ENCODE measurements around the gene FHIT.
A peak's percentile ranks its signal among the peaks of the same experiment; 100 is the strongest.

The FHIT gene

DNA sequence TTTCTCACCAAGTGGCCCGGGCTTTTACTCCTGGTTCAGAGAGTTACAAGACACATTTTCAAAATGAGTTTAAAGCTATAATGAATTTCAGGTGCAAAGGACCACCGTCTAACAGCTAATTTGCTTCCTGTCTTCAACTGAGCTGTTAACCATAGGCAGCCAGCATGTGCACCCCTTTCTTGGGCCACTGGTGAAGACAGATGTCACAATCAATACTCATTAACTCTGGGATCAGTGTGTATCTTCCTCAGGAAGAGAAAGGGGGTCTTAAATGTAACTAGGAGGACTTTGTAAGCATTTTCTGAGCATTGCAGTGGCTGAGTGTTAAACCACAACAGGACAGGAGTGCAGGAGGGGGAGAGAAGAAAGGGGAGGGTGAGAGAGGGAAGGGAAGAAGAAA is 1450.8 kb downstream of the FHIT start:
- no peak for DNase-seq

DNA sequence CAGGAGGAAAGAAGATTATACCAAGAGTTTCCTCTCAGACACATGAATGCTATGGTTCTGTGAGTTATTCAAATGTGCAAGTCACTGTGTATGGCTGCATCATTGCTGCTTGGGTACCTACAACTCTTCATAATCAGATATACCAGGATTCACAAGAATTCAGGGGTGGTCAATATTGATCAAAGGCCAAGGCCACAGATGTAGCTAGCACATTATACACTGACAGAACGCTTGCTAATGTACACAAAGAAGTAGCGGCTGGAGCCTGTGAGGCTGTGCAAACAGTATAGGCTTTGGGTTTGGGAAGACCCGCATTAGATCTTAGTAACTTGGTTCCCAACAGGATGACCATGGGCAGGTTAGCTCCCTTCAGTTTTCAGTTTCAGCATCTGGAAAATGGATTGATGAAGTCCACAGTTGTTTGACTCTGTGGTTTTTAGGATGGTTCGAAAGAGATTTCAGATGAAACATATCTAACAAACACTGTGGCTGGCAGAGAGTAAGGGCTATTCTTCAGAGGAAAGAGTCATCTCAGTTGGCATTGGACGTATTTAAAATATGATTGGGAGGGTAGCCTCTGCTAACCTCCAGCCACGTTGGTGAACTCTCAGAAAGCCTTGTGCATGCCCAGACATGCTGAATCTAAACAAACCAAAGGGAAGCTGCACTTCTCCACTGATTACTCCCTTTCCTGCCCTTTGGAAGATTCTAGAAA is 1452.7 kb downstream of the FHIT start:
- DNase-seq: no peak

DNA sequence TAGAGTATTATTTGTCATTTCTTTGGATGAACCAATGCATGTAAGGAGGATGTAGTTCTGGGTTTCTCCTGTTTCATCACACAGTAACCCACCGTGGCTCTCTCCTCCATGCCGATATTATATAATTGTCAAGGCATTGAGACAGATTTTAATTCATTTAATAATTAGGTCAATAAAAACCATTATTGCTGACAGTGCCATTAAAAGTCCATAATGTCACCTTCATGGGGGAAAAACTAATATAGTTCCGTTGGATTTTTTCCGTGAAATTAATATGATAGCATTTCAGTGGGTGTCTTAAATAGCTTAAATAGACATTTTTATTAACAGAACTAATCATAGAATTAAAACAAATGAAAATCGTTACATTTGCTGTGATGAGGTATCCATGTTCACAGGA is 1453.7 kb downstream of the FHIT start:
- no peak for DNase-seq

- DNase-seq: no peak
Measured at GRCh38 chr3:59796456-59796855, 1454.8 kb downstream of the FHIT start.

GRCh38 chr3:59795756-59796155 is 1455.5 kb downstream of the FHIT start:
- no peak for DNase-seq

DNA sequence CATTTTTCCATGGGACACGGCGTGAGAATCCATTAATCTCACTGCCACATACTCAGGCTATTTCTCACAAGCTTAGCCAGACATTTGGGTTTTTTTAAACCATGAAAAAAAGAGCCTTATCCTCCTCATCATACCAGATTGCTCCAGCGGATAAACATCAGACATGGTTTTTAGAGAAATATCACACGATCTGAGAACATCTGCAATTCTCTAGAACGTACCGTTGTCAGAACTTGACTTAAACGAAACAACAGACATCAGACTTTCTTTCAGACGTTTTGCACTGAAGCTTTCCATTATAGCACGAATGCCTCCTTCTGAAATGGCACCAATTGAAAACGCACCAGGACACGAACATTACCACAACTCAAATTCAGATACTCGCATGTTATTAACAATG is 1457.3 kb downstream of the FHIT start:
- no peak for DNase-seq

GRCh38 chr3:59791774-59792308 is 1459.4 kb downstream of the FHIT start:
- DNase-seq: no peak

DNA sequence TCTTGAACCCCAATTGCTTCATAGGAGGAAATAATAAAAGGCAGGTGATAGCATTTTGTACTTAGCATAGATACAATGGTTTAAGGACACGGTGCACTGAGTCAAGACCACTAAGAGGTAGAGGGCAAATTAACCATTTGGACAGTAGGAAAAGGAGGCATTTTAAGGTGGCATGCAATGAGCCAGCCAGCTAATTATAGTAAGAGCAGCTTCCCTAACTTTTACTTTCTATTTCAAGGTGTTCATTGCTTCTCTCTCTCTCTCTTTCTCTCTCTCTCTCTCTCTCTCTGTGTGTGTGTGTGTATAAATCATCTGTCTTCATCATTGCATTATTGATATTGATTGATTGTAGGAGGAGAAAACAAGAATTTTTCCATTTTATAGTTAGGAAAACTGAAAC is 1461.0 kb downstream of the FHIT start:
- DNase-seq: no peak

DNA sequence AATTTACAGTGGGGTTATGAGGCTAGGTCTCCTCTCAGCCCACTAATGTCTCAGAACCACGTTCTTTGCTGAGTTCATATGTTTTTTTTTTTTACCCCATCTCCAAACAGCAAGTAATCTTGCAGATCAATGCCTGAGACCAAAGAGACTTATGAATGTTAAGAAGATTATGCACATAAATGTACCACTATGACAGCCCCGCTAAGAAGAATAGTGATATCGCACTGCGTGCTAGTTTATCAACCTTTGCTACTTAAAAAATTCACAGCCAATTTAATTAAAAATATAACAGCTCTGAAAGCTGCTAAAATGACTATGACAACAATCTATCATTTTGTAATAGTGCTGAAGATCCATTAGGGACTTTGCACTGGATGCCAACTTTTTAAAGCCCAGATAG is 1462.5 kb downstream of the FHIT start:
- no peak for DNase-seq

DNA sequence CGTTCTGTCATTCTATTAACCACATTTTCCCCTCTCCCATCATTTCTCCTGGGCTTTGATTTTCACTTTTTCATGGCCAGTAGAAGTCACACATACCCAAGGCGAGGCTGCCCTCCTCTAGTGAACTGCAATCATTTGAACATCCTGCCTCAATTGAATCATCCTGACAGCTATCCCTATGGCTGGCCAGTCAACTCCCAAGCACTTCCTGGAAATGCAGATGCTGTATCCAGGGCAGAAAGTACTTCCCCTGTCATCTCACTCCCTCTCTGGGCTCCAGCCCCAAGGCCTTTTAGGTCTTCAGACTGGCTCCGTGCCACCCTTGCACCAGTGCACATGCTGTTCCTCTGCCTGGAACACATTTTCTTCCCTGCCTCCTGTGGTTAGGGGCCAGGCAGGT is 1463.1 kb downstream of the FHIT start:
- DNase-seq: no peak

- no peak for DNase-seq
Measured at GRCh38 chr3:59786374-59786773, 1464.9 kb downstream of the FHIT start.

GRCh38 chr3:59784164-59784563 is 1467.1 kb downstream of the FHIT start:
- no peak for DNase-seq

DNA sequence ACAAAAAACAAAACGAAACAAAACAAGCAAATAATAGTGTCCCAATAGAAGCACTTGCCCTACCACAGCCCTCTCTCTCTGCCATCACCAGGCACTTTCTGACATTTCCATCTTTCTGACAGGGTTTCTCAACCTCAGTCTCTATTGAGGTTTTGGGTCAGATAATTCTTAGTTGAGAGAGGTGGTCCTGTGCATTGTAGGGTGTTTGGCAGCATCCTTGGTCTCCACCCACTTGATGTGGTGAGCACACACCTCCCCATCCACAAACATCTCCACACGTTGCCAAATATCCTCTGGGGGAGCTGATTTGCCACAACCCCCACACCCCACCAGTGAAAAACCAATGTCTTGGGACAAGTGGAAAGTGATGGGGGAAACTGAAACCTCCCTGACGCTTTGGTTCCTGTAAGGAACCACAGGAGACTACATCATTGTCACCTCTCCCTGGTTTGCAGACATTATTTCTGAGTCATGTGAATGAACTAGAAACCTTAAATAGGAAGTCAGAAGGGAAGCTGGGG is 1467.7 kb downstream of the FHIT start:
- DNase-seq: no peak

DNA sequence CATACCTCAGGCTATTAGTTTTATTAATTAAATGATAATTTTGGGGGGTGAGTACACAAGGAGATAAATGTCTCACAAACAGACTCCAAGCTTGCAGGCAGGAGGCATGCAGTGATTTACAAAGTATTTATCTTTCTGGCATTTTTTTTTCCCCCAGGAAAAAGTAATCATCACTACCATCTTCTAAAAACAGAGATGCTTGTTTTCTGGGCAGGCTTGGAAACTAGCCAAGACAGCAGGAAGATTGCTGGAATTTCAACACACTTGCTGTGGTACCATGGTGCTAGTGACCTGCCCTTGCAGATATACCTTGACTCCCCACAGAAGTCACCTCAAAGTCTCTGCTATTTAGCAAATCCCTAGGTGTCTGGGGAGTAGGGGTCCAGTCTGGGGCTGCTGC is 1468.6 kb downstream of the FHIT start:
- DNase-seq: no peak

- DNase-seq: no peak
Measured at GRCh38 chr3:59780209-59780608, 1471.0 kb downstream of the FHIT start.

GRCh38 chr3:59779260-59779659 is 1472.0 kb downstream of the FHIT start:
- no peak for DNase-seq

DNA sequence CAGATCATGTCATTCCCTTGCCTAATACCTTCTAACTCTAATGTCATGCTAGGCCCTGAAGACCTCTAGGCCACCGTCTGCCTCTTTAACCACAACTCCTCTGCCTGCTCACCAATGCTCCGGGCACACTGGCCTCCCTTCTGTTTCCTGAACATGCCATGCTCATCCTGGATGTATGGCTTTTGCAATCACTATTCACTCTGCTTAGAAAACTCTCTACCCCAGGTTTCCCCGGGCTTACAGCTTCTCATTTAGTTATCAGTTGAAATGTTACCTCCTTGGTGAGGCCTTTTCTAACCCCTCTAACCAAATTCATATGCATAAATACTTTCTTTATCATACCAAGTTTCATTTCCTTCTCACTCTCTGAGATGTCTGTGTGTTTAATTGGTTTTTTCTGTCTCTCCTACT is 1473.6 kb downstream of the FHIT start:
- DNase-seq: no peak

DNA sequence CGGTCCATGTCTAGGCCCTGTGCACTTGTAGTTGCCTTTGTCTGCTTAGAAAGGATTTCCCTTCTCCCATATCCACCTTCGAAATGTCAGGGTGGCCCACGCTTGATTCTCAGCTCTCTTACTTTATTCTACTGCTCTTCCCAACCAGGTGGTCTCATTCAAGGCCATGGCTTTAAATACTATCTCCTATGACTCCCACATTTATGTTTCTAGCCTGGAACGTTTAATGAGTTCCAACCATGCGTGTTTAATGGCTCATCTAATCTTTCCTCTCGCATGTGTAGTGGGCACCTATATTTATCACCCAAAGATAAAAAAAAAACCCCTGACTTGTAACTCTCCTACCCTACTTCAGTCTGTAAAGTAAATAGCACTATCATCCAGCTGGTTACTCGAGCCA is 1474.2 kb downstream of the FHIT start:
- DNase-seq: no peak

GRCh38 chr3:59775761-59776325 is 1475.4 kb downstream of the FHIT start:
- no peak for DNase-seq

DNA sequence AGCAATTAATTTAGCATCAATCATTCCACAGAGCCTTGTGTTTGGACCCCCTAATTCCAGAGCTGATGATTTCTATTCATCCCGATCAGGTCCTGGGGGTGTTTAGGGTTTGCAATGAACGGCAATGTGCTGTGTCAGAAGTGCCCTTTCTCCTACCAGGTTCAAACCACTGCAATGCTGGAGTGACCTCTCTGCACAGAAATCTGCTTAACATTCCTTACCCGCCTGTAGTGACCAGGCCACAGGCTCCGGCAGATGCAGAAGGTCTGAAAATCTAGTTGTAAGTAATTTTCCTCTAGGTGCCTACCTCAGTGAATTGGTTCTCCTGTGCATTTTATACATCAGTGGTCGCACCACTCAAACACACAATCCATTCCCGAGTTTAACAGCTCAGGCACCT is 1476.1 kb downstream of the FHIT start:
- no peak for DNase-seq

DNA sequence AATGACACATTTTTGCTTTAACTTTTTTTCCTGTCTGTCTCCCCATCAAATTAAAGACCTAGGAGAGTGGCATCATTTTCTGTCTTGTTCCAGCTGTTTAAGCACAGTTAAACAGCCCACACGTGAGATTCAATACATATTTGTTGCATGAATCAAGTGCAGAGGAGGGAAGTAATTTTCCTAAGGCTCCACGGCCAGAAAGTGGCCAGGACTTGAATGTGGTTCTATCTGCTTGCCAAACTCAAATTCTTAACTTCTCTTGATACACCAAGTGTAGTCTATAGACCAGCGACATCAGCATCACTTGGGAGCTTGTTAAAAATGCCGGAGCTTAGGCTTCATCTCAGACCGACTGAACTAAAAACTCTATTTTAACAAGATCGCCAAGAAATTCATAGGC is 1476.6 kb downstream of the FHIT start:
- DNase-seq: no peak

DNA sequence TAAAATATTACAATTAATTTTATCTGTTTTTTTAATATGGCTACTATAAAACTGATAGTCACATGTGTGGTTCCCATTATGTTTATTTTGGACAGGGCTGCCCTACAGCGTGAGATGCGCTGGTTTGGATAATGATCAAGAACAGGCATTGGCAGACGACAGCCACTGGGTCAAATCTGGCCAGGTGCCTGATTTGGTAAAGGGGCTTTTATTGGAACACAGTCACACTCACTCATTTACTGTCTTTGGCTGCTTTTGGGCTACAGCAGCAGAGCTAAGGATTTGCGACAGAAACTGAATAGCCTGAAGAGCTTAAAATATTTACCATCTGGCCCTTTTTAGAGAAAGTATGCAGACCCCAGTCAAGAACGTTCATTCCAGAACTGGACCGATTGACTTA is 1477.3 kb downstream of the FHIT start:
- DNase-seq: no peak

- DNase-seq: peak; percentile 53
Measured at GRCh38 chr3:59772416-59773408, 1478.5 kb downstream of the FHIT start.
